K562 (cell line): ENCODE measurements around the gene ZEB2. TPM values are rescaled to one million over a fixed set of nuclear protein-coding genes. Genes with fewer than 3 reads are reported as not detected.
A peak's percentile ranks its signal among the peaks of the same experiment; 100 is the strongest.

Experiments
- ATAC-seq: fragments of 200-7000 bp; cut with Tn5 transposase; 3 replicates; pipeline ENCODE4 v1.9.1; 2020; ENCODE audit warnings: moderate library complexity
- BruUV-seq: library from RNA; stranded (reverse); fragments of 400-500 nt; replicated peaks from 2 replicates; lab custom pipeline; 2021; lab: Mats Ljungman, UMichigan
- CTCF ChIA-PET: fragments of 300-600 bp; formaldehyde crosslinking; extraction: SDS; loops from one replicate; lab custom pipeline; 2021; ENCODE audit warnings: low intra/inter-chr PET ratio; lab: Yijun Ruan, JAX
- POLR2A ChIA-PET: fragments of 300-600, 350-650 bp; sonication (Branson Sonifier 250); formaldehyde crosslinking; extraction: SDS; loops from one replicate; lab custom pipeline; 2021; ENCODE audit warnings: antibody characterized with exemption, inconsistent platforms; lab: Yijun Ruan, JAX
- DNase-seq, 4 experiments: peaks; one replicate each; pipeline versions ENCODE4 v3.0.0 to v3.0.0-alpha.2; 2011 to 2018; ENCODE audit warnings: low spot score in 3 of 4, mixed read lengths in 3 of 4; ENCODE audit errors: extremely low read depth in 1 of 4
- FAIRE-seq: peaks from 2 replicates; lab custom pipeline; 2011; peaks lifted over from hg19 to GRCh38; lab: Jason Lieb, UNC
- H2AFZ ChIP-seq: 2 replicates; pipeline ENCODE4 v1.6.0; 2011; ENCODE audit warnings: low read depth, low read length, control low read depth, inconsistent platforms
- H3K27ac ChIP-seq: fragments of 200-600 bp; 3 replicates; pipeline ENCODE4 v1.8.0; 2011; ENCODE audit warnings: low read depth, mild to moderate bottlenecking, control low read depth, inconsistent platforms, low read length, moderate library complexity, mixed read lengths; ENCODE audit errors: extremely low read depth
- H3K27me3 ChIP-seq, 2 experiments: fragments of 300-600 bp in 1 of 2; 2 replicates in 1 of 2; 3 replicates in 1 of 2; pipeline versions ENCODE4 v1.6.0 to v1.8.0; 2011; ENCODE audit warnings: inconsistent platforms in 2 of 2, low read length in 2 of 2, mild to moderate bottlenecking in 1 of 2, mixed read lengths in 1 of 2, moderate library complexity in 1 of 2; ENCODE audit not compliant: control insufficient read depth in 2 of 2, insufficient read depth in 2 of 2
- H3K36me3 ChIP-seq: fragments of 300-600 bp; 3 replicates; pipeline ENCODE4 v1.8.0; 2011; ENCODE audit warnings: mild to moderate bottlenecking, low read length, inconsistent platforms; ENCODE audit not compliant: control insufficient read depth, insufficient read depth
- H3K4me1 ChIP-seq, 2 experiments: fragments of 200-600 bp in 1 of 2; replicated peaks in 1 of 2; 2 replicates in 1 of 2; 3 replicates in 1 of 2; pipeline versions ENCODE4 v1.5.1 to v1.8.0; 2011; ENCODE audit warnings: inconsistent platforms in 2 of 2, low read length in 2 of 2, mild to moderate bottlenecking in 1 of 2, mixed read lengths in 1 of 2, moderate library complexity in 1 of 2; ENCODE audit not compliant: control insufficient read depth in 2 of 2, insufficient read depth in 2 of 2
- H3K4me2 ChIP-seq: 2 replicates; pipeline ENCODE4 v1.6.1; 2011; ENCODE audit warnings: low read length, control low read depth, inconsistent platforms, mixed read lengths; ENCODE audit not compliant: insufficient read depth
- H3K4me3 ChIP-seq: fragments of 200-600 bp; sonication (generic), shearing (Covaris generic); 2 replicates; pipeline ENCODE4 v1.5.1; 2016; ENCODE audit warnings: control low read depth, inconsistent platforms
- H3K79me2 ChIP-seq: fragments of 200-600 bp; 3 replicates; pipeline ENCODE4 v1.8.0; 2011; ENCODE audit warnings: low read length, inconsistent platforms; ENCODE audit not compliant: control insufficient read depth, insufficient read depth
- H3K9ac ChIP-seq, 2 experiments: 2 replicates each; pipeline versions ENCODE4 v1.6.0 to v1.6.1; 2011; ENCODE audit warnings: low read depth in 2 of 2, low read length in 2 of 2, control low read depth in 1 of 2, inconsistent platforms in 1 of 2, mild to moderate bottlenecking in 1 of 2, mixed read lengths in 1 of 2; ENCODE audit not compliant: insufficient read depth in 1 of 2
- H3K9me1 ChIP-seq: one replicate; pipeline ENCODE4 v1.6.0; 2011; ENCODE audit warnings: inconsistent platforms, mild to moderate bottlenecking, low read length, moderate library complexity; ENCODE audit not compliant: control insufficient read depth, insufficient read depth
- H3K9me3 ChIP-seq: replicated peaks from 2 replicates; pipeline ENCODE4 v1.5.1; 2011; ENCODE audit warnings: low read depth, low read length, inconsistent platforms; ENCODE audit not compliant: control insufficient read depth, insufficient read depth
- H4K20me1 ChIP-seq: replicated peaks from 2 replicates; pipeline ENCODE4 v1.6.1; 2011; ENCODE audit warnings: low read length, inconsistent platforms, mixed read lengths; ENCODE audit not compliant: control insufficient read depth, insufficient read depth
- BACH1 ChIP-seq: fragments of 200-800 bp; sonication (Bioruptor generic); IDR thresholded peaks from 2 replicates; pipeline ENCODE4 v1.6.1; 2016; ENCODE audit warnings: missing genetic modification characterization, missing compliant biosample characterization
- BMI1 ChIP-seq: fragments of 150-350 bp; IDR thresholded peaks from 2 replicates; pipeline ENCODE4 v1.6.1; 2014; ENCODE audit warnings: low read length
- DPF2 ChIP-seq: fragments of 450-650 bp; IDR thresholded peaks from 2 replicates; pipeline ENCODE4 v1.6.1; 2016
- E2F3 ChIP-seq: fragments of 250-450 bp; sonication (Bioruptor Pico); IDR thresholded peaks from 2 replicates; pipeline ENCODE4 v1.4.0; 2020; ENCODE audit warnings: mild to moderate bottlenecking
- FOXK2 ChIP-seq, 2 experiments: fragments of 450-650 bp; IDR thresholded peaks in 1 of 2; conservative IDR thresholded peaks in 1 of 2; 2 replicates each; pipeline ENCODE4 v1.6.1; 2016; ENCODE audit warnings: low read depth in 2 of 2, mild to moderate bottlenecking in 1 of 2
- MCM5 ChIP-seq: fragments of 450-650 bp; IDR thresholded peaks from 2 replicates; pipeline ENCODE4 v1.6.1; 2016; ENCODE audit warnings: low read depth
- MED1 ChIP-seq: sonication (generic); formaldehyde crosslinking; IDR thresholded peaks from 2 replicates; pipeline ENCODE4 v1.8.1; 2023; ENCODE audit warnings: missing genetic modification reagents, borderline replicate concordance
- TSC22D4 ChIP-seq: fragments of 450-650 bp; IDR thresholded peaks from 2 replicates; pipeline ENCODE4 v1.6.1; 2016; ENCODE audit warnings: missing genetic modification characterization, missing biosample characterization, control low read depth
- ZNF655 ChIP-seq: fragments of 250-450 bp; sonication (Bioruptor Pico); IDR thresholded peaks from 2 replicates; pipeline ENCODE4 v1.5.0; 2021
- ZNF778 ChIP-seq: fragments of 450-650 bp; formaldehyde crosslinking; IDR thresholded peaks from 2 replicates; pipeline ENCODE4 v1.4.0; 2020; ENCODE audit warnings: mild to moderate bottlenecking, moderate library complexity
- WGBS: fragments of 100-300 bp; shearing (Covaris generic); methylation state at CpG from one replicate; pipeline ENCODE4 v1.1.6; 2016; ENCODE audit warnings: low coverage, mixed read lengths; ENCODE audit not compliant: insufficient coverage; ENCODE audit errors: missing lambda C conversion rate; 5-methylcytosine and 5-hydroxymethylcytosine counted together
- in situ Hi-C: fragments of 300-500 bp; cut with MboI; formaldehyde crosslinking; loops from 4 replicates; pipeline ENCODE4 v1.15.0; 2018; ENCODE audit warnings: inconsistent platforms, mixed read lengths
- intact Hi-C: fragments of 100-400 bp; cut with micrococcal nuclease; formaldehyde crosslinking; loops from 2 replicates; pipeline ENCODE4 v1.14.2; 2022
- polyA plus RNA-seq, 8 experiments: library from polyadenylated mRNA; depleted of rRNA in 4 of 8; stranded (reverse) in 5 of 8; unstranded in 3 of 8; fragments of >200 nt; fragmentation: Nextera tagmentation in 2 of 8; fragmentation: Illumina TruSeq in 1 of 8; extraction: Ambion mirVana in 2 of 8; extraction: Trizol in 1 of 8; gene quantifications; 2 replicates each; pipeline versions ENCODE4 v1.2.1 to v1.2.3, GENCODE V29; 2011 to 2014; ENCODE audit warnings: inconsistent platforms in 1 of 8, missing spikeins in 1 of 8
- total RNA-seq, 7 experiments: library from RNA; depleted of rRNA in 6 of 7; stranded (reverse); fragments of >200 nt in 6 of 7; fragmentation: Illumina TruSeq in 2 of 7; extraction: Trizol in 2 of 7; gene quantifications; 2 replicates each; pipeline versions ENCODE4 v1.2.1 to v1.2.3, GENCODE V29; 2011 to 2021; ENCODE audit warnings: low replicate concordance in 1 of 7
- TF ChIP-seq, protein P1 (sequence below), 2 experiments: fragments of 450-650 bp; formaldehyde crosslinking in 1 of 2; IDR thresholded peaks; 2 replicates each; pipeline versions ENCODE4 v1.4.0 to v1.6.1; 2014 to 2020; ENCODE audit warnings: mild to moderate bottlenecking in 2 of 2, borderline replicate concordance in 1 of 2, low read depth in 1 of 2

The ZEB2 gene
- total and polyA plus RNA-seq, 9 of the 15 experiments (the other 6 are each of a cell fraction or from before 2014, with no cell fraction given) = 15.1 to 113 (median 72.3) TPM

DNA sequence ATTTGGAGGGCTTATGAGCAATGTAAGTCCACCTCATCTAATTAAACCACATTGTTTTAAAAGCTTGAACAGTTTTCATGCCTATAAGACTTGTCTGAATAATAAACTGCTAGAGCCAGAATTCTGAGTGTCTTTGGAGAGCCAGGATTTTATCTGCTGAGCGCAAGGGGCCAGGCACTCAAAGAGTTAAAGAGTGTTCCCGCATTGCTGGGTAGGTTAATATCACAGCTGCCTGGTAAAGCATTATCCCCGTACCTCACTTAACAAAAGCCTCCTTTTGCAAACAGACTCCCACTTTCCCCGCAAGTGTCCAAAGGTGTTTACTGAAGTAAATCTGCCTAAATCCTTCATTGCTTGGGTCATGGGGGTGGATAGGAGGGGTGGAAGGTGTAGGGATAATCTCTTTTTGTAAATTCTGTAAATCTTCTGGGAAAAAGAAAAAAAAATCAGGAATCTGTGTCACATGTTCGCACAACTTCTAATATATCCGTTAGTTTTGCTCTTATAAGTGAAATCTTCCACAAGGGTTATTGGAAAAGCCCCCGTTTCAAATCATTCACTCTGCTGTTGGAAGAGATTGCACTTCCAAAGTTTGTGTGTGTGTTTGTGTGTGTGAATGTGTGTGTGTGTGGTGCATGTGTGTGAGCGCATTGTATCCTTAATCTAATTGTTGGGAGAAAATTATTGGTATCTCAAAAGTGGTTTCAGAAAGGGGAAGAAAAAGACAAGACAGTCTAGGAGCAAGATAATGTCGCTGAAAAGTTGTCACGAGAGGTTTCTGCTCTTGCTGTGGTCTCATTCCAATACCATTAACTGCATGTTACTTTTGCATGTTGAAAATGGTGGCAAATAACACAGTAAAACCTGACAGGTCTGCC, 10.7 kb downstream of the ZEB2 start:
- DNase-seq (peak in 1 of 4 experiments; percentile 41), FAIRE-seq (peak; percentile 15), ATAC-seq (peak; percentile 10)
- ChIA-PET CTCF (interaction anchor here (1.1 kb wide), 1 partner anchor 11 kb away, joined by 8 read pairs; the partner anchor contains the start of gene ZEB2), POLR2A (interaction anchor here (0.6 to 4.8 kb wide), 6 partner anchors 10 to 463 kb away, joined by 3 to 21 read pairs (median 4); partner anchors contain the start of gene ZEB2)
- H2AFZ ChIP-seq = no peak overlapping the region
- peaks cover 31 to 89% of the 10 kb centered on the region in 2 experiments for H3K4me1 ChIP-seq
- H4K20me1 ChIP-seq = peaks cover 43% of the 10 kb centered on the region
- no peaks in the 10 kb centered on the region for H3K27me3 ChIP-seq
- H3K27ac ChIP-seq = peak overlapping the region; percentile 60
- intact Hi-C loops (loop anchor here (5.0 kb wide), 2 partner anchors 67 to 177 kb away; a partner anchor contains a TSS), in situ Hi-C loops (no loop called here)
- peak overlapping the region; percentile 3; the same call in 1 of the 2 replicates for H3K4me3 ChIP-seq
- WGBS = 7% methylated on average over 10 of the region's 10 CpGs
- no peaks in the 10 kb centered on the region for H3K9me1 ChIP-seq
- no TSS peak for BruUV-seq
- H3K4me2 ChIP-seq = peak overlapping the region; percentile 65
- no peaks in the 10 kb centered on the region for H3K9me3 ChIP-seq
- peaks cover 90% of the 10 kb centered on the region for H3K36me3 ChIP-seq
- peak overlapping the region in 1 of 2 experiments; percentile 50; a peak in 2 of 4 replicates for H3K9ac ChIP-seq
- peaks cover 100% of the 10 kb centered on the region for H3K79me2 ChIP-seq
- TF ChIP-seq MCM5 = no peak
- TF ChIP-seq BACH1 = no peak
- TF ChIP-seq TSC22D4 (tag) = no peak
- 0 out of 4 replicates have a peak, but pooled peaks of 1 of the 2 experiments have one; percentile 17 for TF ChIP-seq FOXK2 (conservative IDR thresholded peaks at IDR 0.05 in 1 of 2, IDR thresholded peaks at IDR 0.05 in 1 of 2; ENCODE audit: low read depth in 2 of 2)
- no peak for TF ChIP-seq MED1 (CRISPR knock-in tag)
- peak; percentile 35; the same call in 1 of the 2 replicates for TF ChIP-seq DPF2
- TF ChIP-seq BMI1 = no peak
- no peak for TF ChIP-seq ZNF778 (CRISPR knock-in tag)
- TF ChIP-seq, protein P1, sequence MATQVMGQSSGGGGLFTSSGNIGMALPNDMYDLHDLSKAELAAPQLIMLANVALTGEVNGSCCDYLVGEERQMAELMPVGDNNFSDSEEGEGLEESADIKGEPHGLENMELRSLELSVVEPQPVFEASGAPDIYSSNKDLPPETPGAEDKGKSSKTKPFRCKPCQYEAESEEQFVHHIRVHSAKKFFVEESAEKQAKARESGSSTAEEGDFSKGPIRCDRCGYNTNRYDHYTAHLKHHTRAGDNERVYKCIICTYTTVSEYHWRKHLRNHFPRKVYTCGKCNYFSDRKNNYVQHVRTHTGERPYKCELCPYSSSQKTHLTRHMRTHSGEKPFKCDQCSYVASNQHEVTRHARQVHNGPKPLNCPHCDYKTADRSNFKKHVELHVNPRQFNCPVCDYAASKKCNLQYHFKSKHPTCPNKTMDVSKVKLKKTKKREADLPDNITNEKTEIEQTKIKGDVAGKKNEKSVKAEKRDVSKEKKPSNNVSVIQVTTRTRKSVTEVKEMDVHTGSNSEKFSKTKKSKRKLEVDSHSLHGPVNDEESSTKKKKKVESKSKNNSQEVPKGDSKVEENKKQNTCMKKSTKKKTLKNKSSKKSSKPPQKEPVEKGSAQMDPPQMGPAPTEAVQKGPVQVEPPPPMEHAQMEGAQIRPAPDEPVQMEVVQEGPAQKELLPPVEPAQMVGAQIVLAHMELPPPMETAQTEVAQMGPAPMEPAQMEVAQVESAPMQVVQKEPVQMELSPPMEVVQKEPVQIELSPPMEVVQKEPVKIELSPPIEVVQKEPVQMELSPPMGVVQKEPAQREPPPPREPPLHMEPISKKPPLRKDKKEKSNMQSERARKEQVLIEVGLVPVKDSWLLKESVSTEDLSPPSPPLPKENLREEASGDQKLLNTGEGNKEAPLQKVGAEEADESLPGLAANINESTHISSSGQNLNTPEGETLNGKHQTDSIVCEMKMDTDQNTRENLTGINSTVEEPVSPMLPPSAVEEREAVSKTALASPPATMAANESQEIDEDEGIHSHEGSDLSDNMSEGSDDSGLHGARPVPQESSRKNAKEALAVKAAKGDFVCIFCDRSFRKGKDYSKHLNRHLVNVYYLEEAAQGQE (IDR thresholded peaks at IDR 0.05; ENCODE audit: borderline replicate concordance) = 0 out of 2 replicates have a peak, but pooled peaks have one; percentile 9
- TF ChIP-seq, protein P1 (CRISPR knock-in tag; IDR thresholded peaks at IDR 0.05; ENCODE audit: low read depth) = no peak
- no peak for TF ChIP-seq ZNF655
- TF ChIP-seq E2F3 = no peak
